ENCODE measurements around the gene MUC7.
"Not testable (repeated sequence)": the region's sequence is repeated elsewhere in the genome, so short reads cannot be mapped to it uniquely, and the experiment has no call there.

The MUC7 gene

GRCh38 chr4:70471897-70472296 lies at the start of gene MUC7:
Gene MUC7, plus strand, starts transcription at chr4:70472197. Its CDS starts 1,825 bp downstream, at chr4:70474022.
- DNase-seq (ENCODE audit: extremely low spot score, insufficient read length, low read depth) = no peak
- no peak for FAIRE-seq

- DNase-seq (ENCODE audit: extremely low spot score, insufficient read length, low read depth) (no peak), FAIRE-seq (no peak)
Observed at GRCh38 chr4:70425306-70425705, 46.7 kb upstream of the MUC7 start.

- FAIRE-seq (no peak), DNase-seq (ENCODE audit: extremely low spot score, insufficient read length, low read depth) (no peak)
Observed at GRCh38 chr4:70426789-70427188, 45.2 kb upstream of the MUC7 start.

- DNase-seq (ENCODE audit: extremely low spot score, insufficient read length, low read depth) = no peak
- no peak for FAIRE-seq
Observed at GRCh38 chr4:70437197-70437596, 34.8 kb upstream of the MUC7 start.

GRCh38 chr4:70442474-70442873 lies 29.5 kb upstream of the MUC7 start:
- FAIRE-seq = no peak
- DNase-seq (ENCODE audit: extremely low spot score, insufficient read length, low read depth) = no peak

- FAIRE-seq = no peak
- DNase-seq (ENCODE audit: extremely low spot score, insufficient read length, low read depth) = no peak
Observed at GRCh38 chr4:70443329-70443728, 28.7 kb upstream of the MUC7 start.

GRCh38 chr4:70449220-70449619 lies 22.8 kb upstream of the MUC7 start:
- DNase-seq (ENCODE audit: extremely low spot score, insufficient read length, low read depth) = no peak
- FAIRE-seq = no peak

GRCh38 chr4:70452946-70453345 lies 19.1 kb upstream of the MUC7 start:
- FAIRE-seq = no peak
- no peak for DNase-seq (ENCODE audit: extremely low spot score, insufficient read length, low read depth)

GRCh38 chr4:70463335-70463734 lies 8.7 kb upstream of the MUC7 start:
- DNase-seq (ENCODE audit: extremely low spot score, insufficient read length, low read depth) (no peak), FAIRE-seq (no peak)

- FAIRE-seq (no peak), DNase-seq (ENCODE audit: extremely low spot score, insufficient read length, low read depth) (no peak)
Observed at GRCh38 chr4:70473679-70474078, 1.7 kb downstream of the MUC7 start.

- no peak for DNase-seq (ENCODE audit: extremely low spot score, insufficient read length, low read depth)
- FAIRE-seq = no peak
Observed at GRCh38 chr4:70488748-70489147, 16.8 kb downstream of the MUC7 start.

- no peak for FAIRE-seq
- no peak for DNase-seq (ENCODE audit: extremely low spot score, insufficient read length, low read depth)
Observed at GRCh38 chr4:70496231-70496630, 24.2 kb downstream of the MUC7 start.

- FAIRE-seq; DNase-seq (ENCODE audit: extremely low spot score, insufficient read length, low read depth): not testable (repeated sequence)
Observed at GRCh38 chr4:70501838-70502237, 29.8 kb downstream of the MUC7 start.

GRCh38 chr4:70504733-70505132 lies 32.7 kb downstream of the MUC7 start:
- DNase-seq (ENCODE audit: extremely low spot score, insufficient read length, low read depth) (no peak), FAIRE-seq (peak; percentile 15)

GRCh38 chr4:70505151-70505748 lies 33.3 kb downstream of the MUC7 start:
- peak; percentile 90 for FAIRE-seq
- DNase-seq (ENCODE audit: extremely low spot score, insufficient read length, low read depth) = peak; percentile 2

GRCh38 chr4:70508801-70509200 lies 36.8 kb downstream of the MUC7 start:
- DNase-seq (ENCODE audit: extremely low spot score, insufficient read length, low read depth) (no peak), FAIRE-seq (no peak)

GRCh38 chr4:70511365-70511764 lies 39.4 kb downstream of the MUC7 start:
- no peak for FAIRE-seq
- DNase-seq (ENCODE audit: extremely low spot score, insufficient read length, low read depth) = no peak

- DNase-seq (ENCODE audit: extremely low spot score, insufficient read length, low read depth) (no peak), FAIRE-seq (no peak)
Observed at GRCh38 chr4:70515367-70516250, 43.6 kb downstream of the MUC7 start.

GRCh38 chr4:70518269-70518668 lies 46.3 kb downstream of the MUC7 start, which contains the start of gene AMTN:
Gene AMTN, plus strand, starts transcription at chr4:70518569. Its CDS starts 209 bp downstream, at chr4:70518778.
- FAIRE-seq = no peak
- DNase-seq (ENCODE audit: extremely low spot score, insufficient read length, low read depth) = no peak

GRCh38 chr4:70518716-70519115 lies 46.7 kb downstream of the MUC7 start:
- DNase-seq (ENCODE audit: extremely low spot score, insufficient read length, low read depth) = no peak
- no peak for FAIRE-seq

GRCh38 chr4:70522626-70523025 lies 50.6 kb downstream of the MUC7 start:
- DNase-seq (ENCODE audit: extremely low spot score, insufficient read length, low read depth) = no peak
- no peak for FAIRE-seq
